ENCODE results near the gene UPF1. TPM values are rescaled to one million over a fixed set of nuclear protein-coding genes. Genes with fewer than 3 reads are reported as not detected.
"Not testable (repeated sequence)": the region's sequence is repeated elsewhere in the genome, so short reads cannot be mapped to it uniquely, and the experiment has no call there.

UPF1 gene
- total RNA-seq, 1 donor from 2014 or later: 71.6 TPM

DNA sequence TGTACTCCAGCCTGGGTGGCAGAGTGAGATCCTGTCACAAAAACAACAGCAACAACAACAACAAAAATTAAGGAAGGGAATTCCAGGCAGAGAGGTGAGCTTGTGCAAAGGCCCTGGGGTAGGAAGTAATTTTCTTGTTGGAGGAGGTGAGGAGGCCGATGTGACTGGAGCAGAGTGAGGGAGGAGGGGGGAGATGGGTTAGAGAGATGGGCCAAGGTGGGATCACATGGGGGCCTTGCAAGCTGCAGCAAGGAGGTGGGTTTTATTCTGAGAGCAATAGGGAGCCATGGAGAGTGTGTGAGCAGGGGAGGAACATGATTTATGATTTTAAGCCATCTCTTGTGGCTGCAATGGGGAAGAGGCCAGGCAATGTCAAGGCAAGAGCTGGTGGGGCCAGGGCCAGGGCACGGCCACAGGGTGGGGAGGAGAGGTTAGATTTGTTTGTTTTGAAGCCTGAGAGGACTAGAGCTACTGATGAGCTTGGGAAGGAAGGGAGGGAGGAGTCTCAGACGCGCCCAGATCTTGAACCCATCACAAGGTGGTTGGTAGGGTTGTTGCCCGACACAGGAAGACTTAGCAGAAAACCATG, 28.1 kb upstream of the UPF1 start:
- H3K27me3 ChIP-seq (ENCODE audit: control insufficient read depth, insufficient read depth, low read length): peaks cover 34% of the 10 kb centered on the region
- TF ChIP-seq CTCF (IDR thresholded peaks at IDR 0.05; ENCODE audit: insufficient read depth, low read length, poor library complexity, severe bottlenecking): no peak
- H3K4me3 ChIP-seq (ENCODE audit: low read depth, low read length): no peak overlapping the region
- DNase-seq (ENCODE audit: low read depth): no peak
- no peaks in the 10 kb centered on the region for H3K36me3 ChIP-seq (ENCODE audit: control insufficient read depth, insufficient read depth, low read length)

GRCh38 chr19:18804139-18804601, 27.6 kb upstream of the UPF1 start:
- Histone ChIP-seq H3K36me3 (ENCODE audit: control insufficient read depth, insufficient read depth, low read length) (no peaks in the 10 kb centered on the region), H3K4me3 (ENCODE audit: low read depth, low read length) (no peak overlapping the region), H3K27me3 (ENCODE audit: control insufficient read depth, insufficient read depth, low read length) (peaks cover 31% of the 10 kb centered on the region)
- DNase-seq (ENCODE audit: low read depth): no peak
- TF ChIP-seq CTCF (IDR thresholded peaks at IDR 0.05; ENCODE audit: insufficient read depth, low read length, poor library complexity, severe bottlenecking): no peak

- DNase-seq (ENCODE audit: low read depth): no peak
- H3K4me3 ChIP-seq (ENCODE audit: low read depth, low read length): no peak overlapping the region
- peaks cover 35% of the 10 kb centered on the region for H3K27me3 ChIP-seq (ENCODE audit: control insufficient read depth, insufficient read depth, low read length)
- H3K36me3 ChIP-seq (ENCODE audit: control insufficient read depth, insufficient read depth, low read length): no peaks in the 10 kb centered on the region
- no peak for TF ChIP-seq CTCF (IDR thresholded peaks at IDR 0.05; ENCODE audit: insufficient read depth, low read length, poor library complexity, severe bottlenecking)
Observed at GRCh38 chr19:18804643-18805042, 27.1 kb upstream of the UPF1 start.

- H3K4me3 ChIP-seq (ENCODE audit: low read depth, low read length): no peak overlapping the region
- no peak for TF ChIP-seq CTCF (IDR thresholded peaks at IDR 0.05; ENCODE audit: insufficient read depth, low read length, poor library complexity, severe bottlenecking)
- no peak for DNase-seq (ENCODE audit: low read depth)
- H3K36me3 ChIP-seq (ENCODE audit: control insufficient read depth, insufficient read depth, low read length): no peaks in the 10 kb centered on the region
- peaks cover 24% of the 10 kb centered on the region for H3K27me3 ChIP-seq (ENCODE audit: control insufficient read depth, insufficient read depth, low read length)
Observed at GRCh38 chr19:18807861-18808331, 23.9 kb upstream of the UPF1 start.

- DNase-seq (ENCODE audit: low read depth): no peak
- no peak for TF ChIP-seq CTCF (IDR thresholded peaks at IDR 0.05; ENCODE audit: insufficient read depth, low read length, poor library complexity, severe bottlenecking)
- H3K27me3 ChIP-seq (ENCODE audit: control insufficient read depth, insufficient read depth, low read length): peaks cover 29% of the 10 kb centered on the region
- H3K36me3 ChIP-seq (ENCODE audit: control insufficient read depth, insufficient read depth, low read length): no peaks in the 10 kb centered on the region
- H3K4me3 ChIP-seq (ENCODE audit: low read depth, low read length): no peak overlapping the region
Observed at GRCh38 chr19:18809149-18809868, 22.4 kb upstream of the UPF1 start.

DNA sequence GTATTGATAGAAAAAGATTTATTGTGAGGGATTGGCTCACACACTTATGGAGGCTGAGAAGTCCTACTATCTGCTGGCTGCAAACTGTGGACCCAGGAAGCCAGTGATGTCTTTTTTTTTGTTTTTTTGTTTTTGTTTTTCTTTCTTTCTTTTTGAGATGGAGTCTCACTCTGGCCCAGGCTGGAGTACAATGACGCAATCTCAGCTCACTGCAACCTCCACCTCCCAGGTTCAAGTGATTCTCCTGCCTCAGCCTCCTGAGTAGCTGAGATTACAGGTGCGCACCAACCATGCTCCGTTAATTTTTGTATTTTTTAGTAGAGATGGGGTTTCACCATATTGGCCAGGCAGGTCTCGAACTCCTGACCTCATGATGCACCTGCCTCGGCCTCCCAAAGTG, 20.1 kb upstream of the UPF1 start:
- DNase-seq (ENCODE audit: low read depth); H3K36me3 ChIP-seq (ENCODE audit: control insufficient read depth, insufficient read depth, low read length); H3K4me3 ChIP-seq (ENCODE audit: low read depth, low read length): not testable (repeated sequence)
- H3K27me3 ChIP-seq (ENCODE audit: control insufficient read depth, insufficient read depth, low read length): peaks cover 29% of the 10 kb centered on the region
